HG03439 (cell line): ENCODE measurements around the gene SEMA3B.
"Not testable (repeated sequence)": the region's sequence is repeated elsewhere in the genome, so short reads cannot be mapped to it uniquely, and the experiment has no call there.

Experiments used
- ATAC-seq: cut with Tn5 transposase; IDR thresholded peaks from one replicate; pipeline ENCODE4 v1.9.1; 2021; ENCODE audit warnings: mild to moderate bottlenecking, moderate library complexity; ENCODE audit not compliant: unreplicated experiment

SEMA3B gene

GRCh38 chr3:50312041-50312440, 43.1 kb downstream of the SEMA3B start:
- ATAC-seq = not testable (repeated sequence)

GRCh38 chr3:50314342-50314741, 45.4 kb downstream of the SEMA3B start:
- ATAC-seq = no peak

DNA sequence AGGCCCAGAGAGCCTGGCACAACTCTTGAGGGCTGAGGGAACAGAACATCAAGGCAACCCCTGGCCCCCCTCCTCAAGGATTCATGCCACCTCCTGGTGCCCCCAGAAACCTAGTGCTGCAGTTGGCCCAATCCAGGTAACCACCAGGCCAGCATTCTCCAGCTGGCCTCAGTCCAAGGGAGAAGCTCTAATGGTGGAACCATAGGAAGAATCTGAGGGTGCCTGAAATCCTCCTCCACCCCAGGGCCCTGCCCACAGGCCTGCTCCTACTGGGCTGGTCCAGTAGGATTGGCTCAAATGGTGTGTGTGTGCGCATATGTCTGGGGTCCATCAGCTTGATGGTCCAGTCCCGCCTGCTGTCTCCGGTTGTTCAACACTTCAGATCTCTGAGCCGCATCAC, 45.9 kb downstream of the SEMA3B start:
- ATAC-seq = no peak

DNA sequence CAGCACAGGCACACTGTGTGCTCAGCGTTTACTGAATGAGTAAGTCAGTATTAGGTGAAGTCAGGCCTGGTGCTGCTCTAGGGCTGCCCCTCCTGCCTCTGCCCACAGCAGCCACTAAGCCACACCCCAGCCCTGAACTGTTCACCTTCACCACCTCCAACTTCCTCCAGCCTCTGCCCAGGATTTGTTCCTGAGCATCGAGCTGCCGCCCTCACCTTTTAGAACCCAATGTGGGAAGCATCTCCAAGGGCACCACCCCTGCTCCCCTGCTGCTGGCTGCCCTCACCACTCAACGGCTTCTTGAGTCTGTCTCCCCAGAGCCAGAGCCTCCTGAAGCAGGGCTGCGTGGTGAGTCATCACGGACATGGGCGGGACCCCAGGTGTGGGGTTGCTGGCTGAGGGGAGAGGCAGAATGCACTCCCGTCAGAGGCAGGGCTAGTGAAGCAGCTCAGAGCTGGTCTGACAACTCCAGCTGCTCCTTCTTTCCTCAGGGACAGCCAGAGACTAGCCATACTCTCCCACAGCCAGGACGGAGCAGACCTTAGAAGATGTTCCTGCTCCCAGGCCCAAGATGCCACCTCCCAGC, 47.8 kb downstream of the SEMA3B start:
- no peak for ATAC-seq

- no peak for ATAC-seq
These were observed 48.4 kb downstream of the SEMA3B start for GRCh38 chr3:50317300-50317699.

DNA sequence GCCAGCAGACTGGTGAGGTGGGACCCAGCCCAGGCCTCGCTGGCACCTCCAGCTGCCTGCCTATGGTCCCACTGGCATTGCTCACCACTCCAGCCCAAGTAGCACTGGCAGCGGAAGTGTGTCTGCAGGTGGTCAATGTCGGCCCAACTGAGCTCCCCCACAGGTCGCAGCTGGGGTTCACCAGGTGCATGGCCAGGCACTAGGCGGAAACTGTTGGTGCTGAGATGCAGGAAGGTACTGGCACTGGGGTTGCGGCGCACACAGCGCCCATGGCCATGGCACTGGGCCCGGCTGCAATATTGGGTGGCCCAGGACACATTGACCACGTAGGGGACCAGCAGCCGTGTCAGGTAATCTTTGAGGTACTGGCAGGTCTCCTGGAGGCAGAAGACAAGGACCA, 49.2 kb downstream of the SEMA3B start:
- ATAC-seq = no peak

- ATAC-seq = no peak
These were observed 49.7 kb downstream of the SEMA3B start for GRCh38 chr3:50318615-50319014.

DNA sequence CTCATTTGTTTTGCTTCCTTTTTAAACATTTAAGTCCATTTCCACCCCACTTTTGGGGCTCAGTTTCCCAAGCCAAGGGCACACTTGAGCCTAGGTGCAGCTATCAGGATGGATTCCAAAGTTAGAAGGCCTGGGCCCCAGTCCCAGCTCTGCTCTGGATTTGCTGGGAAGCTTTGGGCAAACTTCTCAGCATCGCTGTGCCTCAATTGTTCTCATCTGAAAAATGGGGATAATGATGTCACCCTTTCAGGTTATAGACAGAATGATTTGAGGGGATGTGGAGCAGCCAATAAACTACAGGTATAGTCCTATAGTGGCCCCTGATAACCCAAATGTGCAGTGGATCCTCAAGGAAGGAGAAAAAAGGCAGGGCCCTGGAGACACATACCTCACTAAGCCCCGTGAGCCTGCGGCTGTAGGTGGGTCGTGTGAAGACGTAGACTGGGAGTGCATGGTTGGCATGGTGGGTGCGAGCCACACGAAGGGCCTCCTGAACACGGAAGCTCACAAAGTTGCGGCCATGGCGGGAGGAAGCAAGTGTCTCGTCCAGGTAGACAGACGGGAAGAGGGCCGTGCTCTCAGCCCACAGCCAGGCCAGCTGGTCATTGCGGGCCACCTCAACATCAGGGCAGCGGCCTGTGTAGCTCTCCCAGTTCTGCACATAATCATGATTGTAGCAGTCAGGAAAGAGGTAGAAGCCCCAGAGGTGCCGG, 50.4 kb downstream of the SEMA3B start:
- no peak for ATAC-seq

DNA sequence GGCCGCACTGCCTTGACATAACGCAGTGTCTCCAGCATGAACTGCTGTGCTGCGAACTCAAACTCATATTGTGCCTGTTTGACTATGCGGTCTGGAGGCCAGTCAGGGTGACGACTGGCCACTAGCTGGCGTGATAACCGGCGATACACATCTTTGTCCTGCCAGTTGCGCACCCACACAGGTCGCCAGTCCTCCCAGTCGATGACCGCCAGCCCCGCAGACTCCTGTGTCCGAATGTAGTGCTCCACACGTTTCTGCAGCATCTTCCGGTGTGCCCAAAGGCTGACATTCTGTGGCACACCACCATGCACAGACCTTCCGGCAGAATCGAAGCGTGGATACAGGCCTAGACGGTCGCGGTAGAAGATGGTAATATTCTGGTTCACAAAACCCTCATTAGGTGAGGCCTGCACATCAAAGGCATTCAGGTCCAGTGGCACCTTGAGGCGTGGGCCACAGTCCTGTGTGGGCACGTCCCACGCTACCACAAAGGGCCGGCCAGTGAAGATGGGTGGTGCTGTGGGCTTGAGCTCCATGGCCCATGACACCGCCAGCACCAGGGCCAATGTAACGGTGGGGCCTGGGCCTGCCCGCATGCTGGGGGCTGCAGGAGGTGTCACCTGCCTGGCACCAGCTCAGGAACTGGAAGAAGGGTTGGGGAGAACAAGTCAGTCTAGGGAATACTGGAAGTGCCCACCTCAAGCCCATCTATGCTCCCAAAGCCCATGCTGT, 51.1 kb downstream of the SEMA3B start:
- no peak for ATAC-seq

- ATAC-seq = peak; percentile 38
These were observed 51.9 kb downstream of the SEMA3B start for GRCh38 chr3:50320853-50321335.

DNA sequence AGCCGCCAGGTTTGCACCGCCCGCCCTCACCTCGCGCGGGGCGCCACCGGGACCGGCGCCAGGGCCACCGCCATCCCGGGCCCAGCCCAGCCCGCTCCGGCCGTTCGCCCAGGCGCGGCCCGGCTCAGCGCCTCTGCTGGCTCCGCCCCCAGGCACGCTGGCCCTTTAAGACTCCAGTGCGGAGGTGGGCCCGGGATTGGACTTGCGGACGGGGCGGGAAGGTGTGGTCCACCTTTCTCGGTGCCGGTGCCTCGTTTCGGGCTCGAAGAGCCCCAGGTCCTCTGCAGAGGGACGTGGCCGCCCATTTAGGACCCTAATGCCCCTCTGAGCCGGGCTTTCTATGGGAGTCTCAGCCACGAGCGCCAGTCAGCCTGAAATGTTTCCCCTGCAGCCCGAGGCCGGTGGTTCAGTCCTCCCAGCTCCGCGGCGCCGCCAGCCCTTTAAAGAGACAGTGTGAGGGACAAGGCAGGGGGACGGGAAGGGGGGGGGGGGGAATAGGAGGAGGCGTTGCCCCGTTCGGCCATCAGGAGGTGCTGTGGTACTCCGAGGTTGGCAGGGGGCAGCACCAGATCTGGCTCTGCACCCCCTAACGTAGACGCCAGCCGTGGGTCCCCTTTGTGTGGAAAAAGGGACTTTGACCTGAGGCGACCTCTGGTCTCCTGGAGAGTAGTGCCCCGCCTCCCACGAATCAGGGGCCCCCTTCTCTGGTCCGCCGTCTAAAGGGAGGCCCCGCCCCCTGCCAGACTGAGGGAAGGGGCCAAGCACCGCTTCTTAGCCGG, 52.6 kb downstream of the SEMA3B start:
- ATAC-seq = peak; percentile 80

GRCh38 chr3:50322115-50322385, 53.1 kb downstream of the SEMA3B start:
- ATAC-seq = no peak

DNA sequence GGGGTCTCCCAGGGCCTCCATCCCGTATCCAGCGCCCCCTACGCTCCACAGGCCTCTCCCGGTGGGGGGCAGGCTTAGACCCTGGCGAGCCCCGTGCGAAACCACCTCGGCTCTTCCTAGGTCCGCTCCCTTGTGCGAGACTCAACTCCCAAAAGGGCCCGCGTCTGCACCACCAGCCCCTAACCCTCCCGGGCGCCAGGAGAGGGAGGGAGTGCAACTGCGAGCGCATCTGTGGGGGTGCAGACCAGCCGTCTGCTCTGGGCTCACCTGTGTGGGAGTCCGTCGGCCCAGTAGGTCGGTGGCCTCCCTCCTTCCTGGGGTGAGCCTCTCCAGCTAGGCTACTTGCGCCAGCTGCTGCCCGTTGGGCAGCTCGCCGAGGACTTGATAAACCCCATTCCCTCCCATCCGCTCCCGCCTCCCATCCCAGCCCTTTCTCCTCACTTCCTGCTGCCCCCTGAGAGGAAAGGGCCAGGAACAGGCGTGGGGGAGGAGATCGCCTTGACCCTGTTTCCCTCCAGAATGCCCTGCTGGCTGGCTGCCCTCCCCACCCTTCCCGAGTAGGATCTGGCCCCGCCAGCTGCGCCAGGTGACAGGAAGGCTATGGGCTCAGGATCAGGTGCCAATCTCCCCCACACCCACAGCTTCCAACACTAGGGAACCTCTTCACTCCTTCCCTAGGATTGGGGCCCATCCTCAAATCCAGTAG, 53.6 kb downstream of the SEMA3B start, which contains the start of gene HYAL2:
Gene HYAL2 (minus strand): TSS at position 360 of the 706 bp plus-strand sequence. CDS start 2,256 bp downstream, outside the sequence.
- ATAC-seq = no peak

DNA sequence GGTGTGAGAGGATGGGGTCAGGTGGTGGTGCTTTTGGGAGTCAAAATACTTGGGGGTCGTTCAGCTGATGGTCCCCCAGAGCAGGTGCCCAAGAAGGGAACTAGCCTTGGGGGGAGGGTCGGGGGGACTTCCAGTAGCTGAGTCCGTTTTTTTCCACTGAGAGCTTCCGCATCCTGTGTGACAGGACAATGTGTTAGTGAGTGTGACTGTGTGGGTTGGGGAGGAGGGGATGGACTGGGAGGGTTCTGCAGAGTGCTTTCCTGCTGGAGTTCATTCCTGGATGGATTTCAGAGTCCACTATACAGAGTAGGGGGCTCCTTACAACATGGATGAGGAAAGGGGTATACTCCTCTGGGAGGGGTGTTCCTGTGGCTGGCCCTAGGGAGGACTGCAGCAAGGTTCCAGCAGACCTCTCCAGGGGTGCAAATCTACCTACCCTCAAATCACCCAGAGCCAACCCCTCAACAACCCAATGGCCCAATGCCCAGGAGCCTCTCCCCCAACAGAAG, 54.2 kb downstream of the SEMA3B start:
- ATAC-seq = no peak

- no peak for ATAC-seq
These were observed 54.8 kb downstream of the SEMA3B start for GRCh38 chr3:50323614-50324199.

DNA sequence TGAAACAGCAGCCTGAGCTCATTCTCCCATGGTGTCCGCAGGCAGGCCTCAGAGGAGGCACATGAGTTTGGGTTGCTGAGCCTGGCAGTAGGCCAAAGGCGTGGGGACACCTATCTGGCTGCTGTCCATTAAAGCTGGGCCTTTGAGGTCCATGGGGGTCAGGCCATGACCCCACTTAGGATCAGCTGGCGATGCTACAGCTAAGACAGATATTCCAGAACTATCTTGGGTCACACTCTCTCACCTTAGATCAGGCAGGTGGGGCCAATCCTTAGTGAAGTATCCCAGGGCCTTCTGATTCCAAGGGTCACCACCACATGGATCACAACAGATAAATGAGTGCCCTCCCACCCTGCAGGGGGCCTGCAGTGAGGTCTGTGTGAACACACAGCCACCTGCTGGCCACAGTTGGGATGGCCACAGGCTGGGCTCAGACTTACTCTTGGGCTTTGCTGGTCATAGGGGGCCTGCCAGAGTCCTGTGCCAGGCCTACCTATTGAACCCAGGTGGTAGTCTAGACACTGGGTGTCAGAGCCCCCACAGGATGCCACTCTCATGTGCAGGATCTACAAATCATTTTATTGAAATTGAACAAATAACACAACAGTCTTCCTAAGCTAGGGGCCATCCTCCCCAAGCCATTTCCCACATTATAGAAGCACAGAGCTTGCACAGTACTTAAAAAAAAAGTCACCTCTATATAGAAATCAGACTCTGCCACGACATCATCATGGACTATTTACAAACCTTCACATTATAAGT, 55.6 kb downstream of the SEMA3B start:
- no peak for ATAC-seq

GRCh38 chr3:50325113-50325480, 56.1 kb downstream of the SEMA3B start:
- ATAC-seq = no peak

- no peak for ATAC-seq
These were observed 56.7 kb downstream of the SEMA3B start for GRCh38 chr3:50325497-50326181.

DNA sequence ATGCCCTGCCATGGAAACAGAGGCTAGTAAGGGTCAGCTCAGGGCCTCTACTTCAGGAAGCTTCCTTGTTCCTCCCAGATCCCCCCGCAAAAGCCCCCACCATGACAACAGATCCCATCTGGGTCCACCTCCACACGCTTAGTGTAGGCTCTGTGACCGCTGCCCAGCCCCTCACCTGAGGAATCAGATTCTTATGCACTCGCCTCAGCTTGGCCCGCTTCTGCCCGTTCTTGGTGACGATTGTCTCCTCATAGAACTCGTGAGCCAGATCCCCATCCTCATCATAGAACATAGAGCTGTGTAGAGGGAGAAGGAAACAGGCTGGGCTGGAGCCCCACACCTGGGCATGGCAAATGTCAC, 57.2 kb downstream of the SEMA3B start:
- ATAC-seq = no peak
